Hepatocyte (in vitro differentiated cells): ENCODE data around the gene RAN. TPM values are rescaled to one million over a fixed set of nuclear protein-coding genes. Genes with fewer than 3 reads are reported as not detected.
A peak's percentile ranks its signal among the peaks of the same experiment; 100 is the strongest.

ENCODE experiments used
- DNase-seq: peaks from one replicate; pipeline ENCODE4 v3.0.0-alpha.2; 2016; ENCODE audit warnings: low spot score
- H2AFZ ChIP-seq: fragments of 200-600 bp; sonication (generic); 2 replicates; pipeline ENCODE4 v1.6.0; 2016; ENCODE audit warnings: antibody characterized with exemption, mild to moderate bottlenecking
- H3K27ac ChIP-seq: fragments of 200-600 bp; sonication (generic); 2 replicates; pipeline ENCODE4 v1.5.1; 2016; ENCODE audit warnings: mild to moderate bottlenecking
- H3K27me3 ChIP-seq: fragments of 200-600 bp; sonication (generic); 2 replicates; pipeline ENCODE4 v1.6.1; 2016
- H3K36me3 ChIP-seq: fragments of 200-600 bp; sonication (generic); replicated peaks from 2 replicates; pipeline ENCODE4 v1.5.1; 2016; ENCODE audit warnings: low read depth; ENCODE audit not compliant: insufficient read depth
- H3K4me1 ChIP-seq: fragments of 200-600 bp; sonication (generic); 2 replicates; pipeline ENCODE4 v1.5.1; 2016; ENCODE audit warnings: mild to moderate bottlenecking, moderate library complexity; ENCODE audit not compliant: insufficient read depth
- H3K4me2 ChIP-seq: fragments of 200-600 bp; sonication (generic); 2 replicates; pipeline ENCODE4 v1.6.0; 2016
- H3K4me3 ChIP-seq: fragments of 200-600 bp; sonication (generic); 2 replicates; pipeline ENCODE4 v1.5.1; 2016; ENCODE audit warnings: mild to moderate bottlenecking
- H3K79me2 ChIP-seq: fragments of 200-600 bp; sonication (generic); 2 replicates; pipeline ENCODE4 v1.6.0; 2017; ENCODE audit warnings: mild to moderate bottlenecking
- H3K9me2 ChIP-seq: fragments of 200-600 bp; sonication (generic); replicated peaks from 2 replicates; pipeline ENCODE4 v1.6.0; 2017; ENCODE audit warnings: mild to moderate bottlenecking; ENCODE audit not compliant: insufficient read depth
- H3K9me3 ChIP-seq: fragments of 200-600 bp; sonication (generic); 2 replicates; pipeline ENCODE4 v1.5.1; 2016; ENCODE audit warnings: low read depth, mild to moderate bottlenecking
- H4K20me1 ChIP-seq: fragments of 200-600 bp; sonication (generic); 2 replicates; pipeline ENCODE4 v1.6.0; 2016; ENCODE audit warnings: mild to moderate bottlenecking; ENCODE audit not compliant: insufficient read depth, poor library complexity, severe bottlenecking
- CTCF ChIP-seq: fragments of 200-600 bp; sonication (generic); IDR thresholded peaks from 2 replicates; pipeline ENCODE4 v1.5.1; 2016; ENCODE audit warnings: antibody characterized with exemption, mild to moderate bottlenecking; ENCODE audit not compliant: poor library complexity
- EZH2 ChIP-seq: fragments of 200-600 bp; sonication (generic); IDR thresholded peaks from 2 replicates; pipeline ENCODE4 v1.6.1; 2016; ENCODE audit warnings: antibody characterized with exemption, mild to moderate bottlenecking, borderline replicate concordance
- EZH2phosphoT487 ChIP-seq: fragments of 200-600 bp; sonication (generic); IDR thresholded peaks from one replicate; pipeline ENCODE4 v1.6.1; 2018; ENCODE audit warnings: antibody characterized with exemption, mild to moderate bottlenecking, low read depth, moderate library complexity; ENCODE audit not compliant: unreplicated experiment, severe bottlenecking
- WGBS: methylation state at CpG from one replicate; pipeline ENCODE4 v1.1.6; 2016; ENCODE audit warnings: low lambda C conversion rate; ENCODE audit errors: missing lambda C conversion rate; 5-methylcytosine and 5-hydroxymethylcytosine counted together
- polyA plus RNA-seq: library from polyadenylated mRNA; unstranded; fragments of >200 nt; fragmentation: Nextera tagmentation; extraction: Ambion mirVana; gene quantifications from 2 replicates; pipeline ENCODE4 v1.2.1, GENCODE V29; 2016
- total RNA-seq: library from RNA; depleted of rRNA; stranded (reverse); fragments of >200 nt; gene quantifications from 2 replicates; pipeline ENCODE4 v1.2.3, GENCODE V29; 2014

Gene RAN
- total and polyA plus RNA-seq, 2 experiments from 2014 or later = 300 to 673 TPM

- TF ChIP-seq EZH2phosphoT487 (no peak), CTCF (no peak), EZH2 (no peak)
- H2AFZ ChIP-seq = no peak overlapping the region
Observed at GRCh38 chr12:130873106-130873795, 1.4 kb downstream of the RAN start.

GRCh38 chr12:130873825-130874224 is 2.0 kb downstream of the RAN start:
- Histone ChIP-seq H3K4me1 (peaks cover 10% of the 10 kb centered on the region), H3K9me2 (no peaks in the 10 kb centered on the region), H3K36me3 (peaks cover 5% of the 10 kb centered on the region), H3K9me3 (no peaks in the 10 kb centered on the region), H3K27me3 (no peaks in the 10 kb centered on the region), H3K4me2 (peak overlapping the region; percentile 91), H4K20me1 (peaks cover 31% of the 10 kb centered on the region), H3K79me2 (peaks cover 30% of the 10 kb centered on the region), H3K4me3 (no peak overlapping the region), H2AFZ (no peak overlapping the region), H3K27ac (no peak overlapping the region)
- TF ChIP-seq EZH2phosphoT487 (no peak), CTCF (no peak), EZH2 (no peak)
- no peak for DNase-seq
- WGBS = 86% methylated on average over 4 of the region's 4 CpGs

More at GRCh38 chr12:130873106-130873795, 1.4 kb downstream of the RAN start:
- peak overlapping the region; percentile 91 for H3K4me2 ChIP-seq
- peaks cover 31% of the 10 kb centered on the region for H4K20me1 ChIP-seq
- H3K27me3 ChIP-seq = no peaks in the 10 kb centered on the region
- H3K4me1 ChIP-seq = peaks cover 6% of the 10 kb centered on the region
- H3K9me2 ChIP-seq = no peaks in the 10 kb centered on the region
- WGBS = 42% methylated on average over 4 of the region's 4 CpGs
- peak overlapping the region; percentile 78 for H3K4me3 ChIP-seq
- H3K27ac ChIP-seq = peak overlapping the region; percentile 97
- H3K36me3 ChIP-seq = peaks cover 5% of the 10 kb centered on the region
- H3K9me3 ChIP-seq = no peaks in the 10 kb centered on the region
- DNase-seq = no peak
- H3K79me2 ChIP-seq = peaks cover 30% of the 10 kb centered on the region

GRCh38 chr12:130874696-130875095 is 2.8 kb downstream of the RAN start:
- no peaks in the 10 kb centered on the region for H3K9me3 ChIP-seq
- TF ChIP-seq EZH2 (no peak), CTCF (no peak), EZH2phosphoT487 (no peak)
- H3K27me3 ChIP-seq = no peaks in the 10 kb centered on the region
- no peaks in the 10 kb centered on the region for H3K9me2 ChIP-seq
- WGBS = 95% methylated on average over 10 of the region's 10 CpGs
- DNase-seq = no peak
- H3K4me1 ChIP-seq = peaks cover 10% of the 10 kb centered on the region
- H3K36me3 ChIP-seq = peaks cover 5% of the 10 kb centered on the region
- no peak overlapping the region for H3K4me3 ChIP-seq
- H3K4me2 ChIP-seq = peak overlapping the region; percentile 91
- peaks cover 31% of the 10 kb centered on the region for H4K20me1 ChIP-seq
- no peak overlapping the region for H2AFZ ChIP-seq
- peaks cover 30% of the 10 kb centered on the region for H3K79me2 ChIP-seq
- H3K27ac ChIP-seq = no peak overlapping the region
